H1 (cell line): ENCODE data around the gene ZBTB47. TPM values are rescaled to one million over a fixed set of nuclear protein-coding genes. Genes with fewer than 3 reads are reported as not detected.

Experiments
- CTCF ChIA-PET: fragments of 300-600 bp; sonication (Branson Sonifier 250); formaldehyde crosslinking; loops from one replicate; lab custom pipeline; 2021; ENCODE audit not compliant: partially characterized antibody; lab: Charles Lee
- POLR2A ChIA-PET: fragments of 300-600 bp; sonication (Branson Sonifier 250); formaldehyde crosslinking; loops from one replicate; lab custom pipeline; 2021; ENCODE audit warnings: inconsistent platforms; ENCODE audit not compliant: partially characterized antibody; lab: Charles Lee
- DNase-seq, 2 experiments: peaks; one replicate each; pipeline versions ENCODE4 v3.0.0 to v3.0.0-alpha.2; 2010 to 2022; ENCODE audit warnings: low spot score in 2 of 2, low read depth in 1 of 2, mixed read lengths in 1 of 2
- FAIRE-seq: peaks from 2 replicates; lab custom pipeline; 2011; peaks lifted over from hg19 to GRCh38; lab: Jason Lieb, UNC
- H2AFZ ChIP-seq: 2 replicates; pipeline ENCODE4 v1.8.1; 2012; ENCODE audit warnings: low read length, inconsistent platforms
- H2AK5ac ChIP-seq: 2 replicates; pipeline ENCODE4 v1.6.1; 2013; ENCODE audit warnings: low read depth, low read length
- H2BK120ac ChIP-seq: replicated peaks from 2 replicates; pipeline ENCODE3; 2013; ENCODE audit warnings: low read depth, low read length, inconsistent platforms
- H2BK12ac ChIP-seq: 2 replicates; pipeline ENCODE4 v1.6.1; 2013; ENCODE audit warnings: low read depth, low read length
- H2BK15ac ChIP-seq: 2 replicates; pipeline ENCODE4 v1.6.1; 2013; ENCODE audit warnings: low read length
- H2BK20ac ChIP-seq: 2 replicates; pipeline ENCODE4 v1.6.1; 2013; ENCODE audit warnings: low read length
- H2BK5ac ChIP-seq: 2 replicates; pipeline ENCODE4 v1.6.1; 2013; ENCODE audit warnings: low read depth, low read length
- H3K14ac ChIP-seq: 2 replicates; pipeline ENCODE4 v1.6.1; 2013; ENCODE audit warnings: inconsistent platforms; ENCODE audit not compliant: insufficient read length
- H3K18ac ChIP-seq: 2 replicates; pipeline ENCODE4 v1.6.1; 2013; ENCODE audit warnings: low read length; ENCODE audit errors: extremely low read depth
- H3K23ac ChIP-seq: 2 replicates; pipeline ENCODE4 v1.6.1; 2013; ENCODE audit warnings: inconsistent platforms; ENCODE audit not compliant: insufficient read length
- H3K23me2 ChIP-seq: 2 replicates; pipeline ENCODE4 v1.6.1; 2013; ENCODE audit warnings: low read depth, low read length
- H3K27ac ChIP-seq: 2 replicates; pipeline ENCODE4 v1.6.1; 2011; ENCODE audit warnings: low read depth, low read length, inconsistent platforms
- H3K27me3 ChIP-seq, 4 experiments: replicated peaks in 1 of 4; 1 replicate in 1 of 4; 2 replicates in 3 of 4; pipeline versions ENCODE4 v1.6.1 to v1.8.1; 2011 to 2013; ENCODE audit warnings: low read length in 3 of 4, mild to moderate bottlenecking in 3 of 4, inconsistent platforms in 2 of 4, mixed read lengths in 2 of 4, moderate library complexity in 1 of 4; ENCODE audit not compliant: control insufficient read depth in 3 of 4, insufficient read depth in 3 of 4; ENCODE audit errors: extremely low read depth in 1 of 4
- H3K36me3 ChIP-seq, 4 experiments: 2 replicates each; pipeline versions ENCODE4 v1.6.1 to v1.8.1; 2011 to 2013; ENCODE audit warnings: mild to moderate bottlenecking in 4 of 4, low read length in 3 of 4, moderate library complexity in 2 of 4, control low read depth in 1 of 4, inconsistent platforms in 1 of 4; ENCODE audit not compliant: insufficient read depth in 4 of 4, control insufficient read depth in 2 of 4
- H3K4ac ChIP-seq: replicated peaks from 2 replicates; pipeline ENCODE3; 2013; ENCODE audit warnings: low read length, low read depth, mixed read lengths, inconsistent platforms; ENCODE audit not compliant: insufficient read length
- H3K4me1 ChIP-seq, 4 experiments: replicated peaks in 1 of 4; 1 replicate in 1 of 4; 2 replicates in 3 of 4; pipeline versions ENCODE4 v1.6.1 to v1.8.1; 2011 to 2013; ENCODE audit warnings: low read length in 3 of 4, inconsistent platforms in 2 of 4, mixed read lengths in 1 of 4; ENCODE audit not compliant: insufficient read depth in 4 of 4, control insufficient read depth in 3 of 4
- H3K4me2 ChIP-seq, 2 experiments: 2 replicates each; pipeline versions ENCODE4 v1.6.1 to v1.8.1; 2011 to 2013; ENCODE audit warnings: low read depth in 2 of 2, low read length in 2 of 2, control low read depth in 1 of 2, inconsistent platforms in 1 of 2, mild to moderate bottlenecking in 1 of 2; ENCODE audit not compliant: insufficient read depth in 1 of 2
- H3K4me3 ChIP-seq, 4 experiments: fragments of 200-600, 300-600 bp in 1 of 4; sonication (generic), shearing (Covaris generic), sonication (Bioruptor Twin) in 1 of 4; 2 replicates each; pipeline versions ENCODE4 v1.5.1 to v1.8.1; 2011 to 2016; ENCODE audit warnings: low read length in 4 of 4, low read depth in 3 of 4, control low read depth in 2 of 4, inconsistent platforms in 2 of 4, mild to moderate bottlenecking in 2 of 4, mixed read lengths in 1 of 4, moderate library complexity in 1 of 4; ENCODE audit not compliant: insufficient read depth in 2 of 4; ENCODE audit errors: extremely low read depth in 1 of 4
- H3K56ac ChIP-seq: replicated peaks from 2 replicates; pipeline ENCODE3; 2013; ENCODE audit warnings: low read depth, mild to moderate bottlenecking, mixed read lengths, low read length, inconsistent platforms; ENCODE audit not compliant: insufficient read length
- H3K79me1 ChIP-seq: 2 replicates; pipeline ENCODE4 v1.6.1; 2013; ENCODE audit warnings: low read depth, low read length, control low read depth
- H3K79me2 ChIP-seq, 2 experiments: 2 replicates each; pipeline versions ENCODE4 v1.6.1 to v1.8.1; 2012 to 2013; ENCODE audit warnings: low read length in 2 of 2, mild to moderate bottlenecking in 2 of 2, inconsistent platforms in 1 of 2; ENCODE audit not compliant: insufficient read depth in 2 of 2, control insufficient read depth in 1 of 2
- H3K9ac ChIP-seq, 4 experiments: replicated peaks in 1 of 4; 1 replicate in 1 of 4; 2 replicates in 3 of 4; pipeline versions ENCODE4 v1.6.1 to v1.8.1; 2011 to 2013; ENCODE audit warnings: low read depth in 3 of 4, low read length in 3 of 4, control low read depth in 2 of 4, mild to moderate bottlenecking in 2 of 4, moderate library complexity in 2 of 4, inconsistent platforms in 1 of 4; ENCODE audit errors: extremely low read depth in 1 of 4
- H3K9me3 ChIP-seq, 2 experiments: 2 replicates each; pipeline versions ENCODE4 v1.6.1 to v1.8.1; 2012 to 2013; ENCODE audit warnings: mild to moderate bottlenecking in 2 of 2, moderate library complexity in 2 of 2, control low read depth in 1 of 2, inconsistent platforms in 1 of 2, low read depth in 1 of 2, low read length in 1 of 2, mixed read lengths in 1 of 2; ENCODE audit not compliant: insufficient read depth in 2 of 2
- H4K20me1 ChIP-seq, 2 experiments: replicated peaks in 1 of 2; 2 replicates each; pipeline versions ENCODE3 to v1.8.1; 2011 to 2013; ENCODE audit warnings: inconsistent platforms in 2 of 2, low read length in 2 of 2, mild to moderate bottlenecking in 1 of 2; ENCODE audit not compliant: insufficient read depth in 2 of 2, control insufficient read depth in 1 of 2
- H4K5ac ChIP-seq: 2 replicates; pipeline ENCODE4 v1.6.1; 2013; ENCODE audit warnings: low read length, low read depth, mixed read lengths, inconsistent platforms; ENCODE audit not compliant: insufficient read length
- H4K8ac ChIP-seq: 2 replicates; pipeline ENCODE4 v1.8.0; 2013; ENCODE audit warnings: mild to moderate bottlenecking, moderate library complexity, low read length, inconsistent platforms; ENCODE audit not compliant: insufficient read depth; ENCODE audit errors: extremely low read depth
- H4K91ac ChIP-seq: replicated peaks from 2 replicates; pipeline ENCODE3; 2013; ENCODE audit warnings: low read length, mixed read lengths, inconsistent platforms; ENCODE audit not compliant: insufficient read length
- GTF2F1 ChIP-seq: IDR thresholded peaks from 2 replicates; pipeline ENCODE4 v1.6.1; 2012; ENCODE audit warnings: low read depth, low read length, improper control_type of control experiment, borderline replicate concordance
- SIN3A ChIP-seq, 2 experiments: IDR thresholded peaks in 1 of 2; conservative IDR thresholded peaks in 1 of 2; 2 replicates each; pipeline ENCODE4 v1.6.1; 2011 to 2012; ENCODE audit warnings: low read length in 2 of 2, improper control_type of control experiment in 1 of 2, low read depth in 1 of 2, mild to moderate bottlenecking in 1 of 2
- WGBS, 2 experiments: shearing (Covaris generic) in 1 of 2; methylation state at CpG; one replicate each; pipeline versions ENCODE4 v1.1.6 to v1.1.7; 2013 to 2015; ENCODE audit warnings: low lambda C conversion rate in 2 of 2, mixed read lengths in 2 of 2, inconsistent platforms in 1 of 2, low coverage in 1 of 2, missing lambda C conversion rate in 1 of 2; ENCODE audit not compliant: insufficient replicate concordance in 2 of 2, insufficient coverage in 1 of 2, insufficient read length in 1 of 2; ENCODE audit errors: extremely low coverage in 1 of 2, missing lambda C conversion rate in 1 of 2; 5-methylcytosine and 5-hydroxymethylcytosine counted together
- polyA plus RNA-seq, 7 experiments: library from polyadenylated mRNA; depleted of rRNA in 3 of 7; stranded (reverse) in 5 of 7; unstranded in 2 of 7; fragments of >200 nt in 5 of 7; fragments of 200-250 nt in 2 of 7; gene quantifications; 1 replicate in 5 of 7; 2 replicates in 1 of 7; 4 replicates in 1 of 7; pipeline versions ENCODE4 v1.2.1 to v1.2.3, GENCODE V29; 2011 to 2013; ENCODE audit warnings: missing spikeins in 2 of 7, mixed read lengths in 2 of 7
- total RNA-seq: library from RNA; stranded (reverse); fragmentation: NEBNext Ultra II Directional; extraction: Animal tissue kit (Norgen Biotek cat#: 25700); gene quantifications from 2 replicates; pipeline ENCODE4 v1.2.1, GENCODE V29; 2021
- TF ChIP-seq, protein P1 (sequence below): IDR thresholded peaks from 2 replicates; pipeline ENCODE4 v1.6.1; 2011; ENCODE audit warnings: low read length, improper control_type of control experiment
- TF ChIP-seq, protein P2 (sequence below): IDR thresholded peaks from 2 replicates; pipeline ENCODE4 v1.6.1; 2012; ENCODE audit warnings: inconsistent platforms

Gene ZBTB47
- total and polyA plus RNA-seq, 2 of the 8 experiments (the other 6 are each of a cell fraction or from before 2014, with no cell fraction given): 2.8 to 4.1 TPM

- H3K4me2 ChIP-seq: no peak within 1 kb of the TSS
- no peak for FAIRE-seq
- H3K79me2 ChIP-seq: no peaks in the 10 kb centered on the region
- peaks cover 0 to 12% (median 0%) of the 10 kb centered on the region in 4 experiments; a peak in 3 of 7 replicates for H3K4me1 ChIP-seq
- peaks cover 0 to 2% of the 10 kb centered on the region in 2 experiments for H4K20me1 ChIP-seq
- H2AFZ ChIP-seq: no peak within 1 kb of the TSS
- no peak within 1 kb of the TSS for H2AK5ac ChIP-seq
- H3K4me3 ChIP-seq: no peak within 1 kb of the TSS
- H2BK20ac ChIP-seq: no peak within 1 kb of the TSS
- no peak within 1 kb of the TSS for H4K5ac ChIP-seq
- H4K8ac ChIP-seq: peak within 1 kb of the TSS; percentile 4; the same call in 1 of the 2 replicates
- no peak within 1 kb of the TSS; the same call in 1 of the 2 replicates for H3K18ac ChIP-seq
- ChIA-PET CTCF (interaction anchor here (0.7 to 4.4 kb wide), 10 partner anchors 10 to 60 kb away, joined by 3 to 27 read pairs (median 6); no protein-coding TSS in a partner anchor), POLR2A (interaction anchor here (0.6 to 3.0 kb wide), 2 partner anchors 11 to 52 kb away, joined by 6 to 9 read pairs; no protein-coding TSS in a partner anchor)
- 0 out of 2 replicates have a peak within 1 kb of the TSS, but pooled peaks have one; percentile 16 for H2BK15ac ChIP-seq
- no peaks in the 10 kb centered on the region; a peak in 1 of 7 replicates for H3K27me3 ChIP-seq
- no peak within 1 kb of the TSS for H2BK5ac ChIP-seq
- no peak within 1 kb of the TSS for H3K9ac ChIP-seq
- H3K23me2 ChIP-seq: peaks cover 2% of the 10 kb centered on the region; the same call in 1 of the 2 replicates
- no peak within 1 kb of the TSS for H4K91ac ChIP-seq
- no peak within 1 kb of the TSS for H3K27ac ChIP-seq
- no peak within 1 kb of the TSS for H3K56ac ChIP-seq
- H3K4ac ChIP-seq: no peak within 1 kb of the TSS
- H3K9me3 ChIP-seq: no peaks in the 10 kb centered on the region
- H3K79me1 ChIP-seq: no peaks in the 10 kb centered on the region
- WGBS, 2 experiments: 92% methylated on average over 17 of the region's 21 CpGs; no CpG with 5 or more reads in 1 of the 2 experiments
- H3K36me3 ChIP-seq: no peaks in the 10 kb centered on the region
- 0 out of 2 replicates have a peak within 1 kb of the TSS, but pooled peaks have one; percentile 5 for H2BK12ac ChIP-seq
- no peak within 1 kb of the TSS for H3K23ac ChIP-seq
- no peak within 1 kb of the TSS for H2BK120ac ChIP-seq
- DNase-seq: peak in 1 of 2 experiments; percentile 45
- no peak within 1 kb of the TSS for H3K14ac ChIP-seq
- TF ChIP-seq GTF2F1 (no peak), SIN3A (conservative IDR thresholded peaks at IDR 0.05 in 1 of 2, IDR thresholded peaks at IDR 0.05 in 1 of 2; ENCODE audit: low read depth in 1 of 2, low read length in 2 of 2) (no peak)
- TF ChIP-seq, protein P1, sequence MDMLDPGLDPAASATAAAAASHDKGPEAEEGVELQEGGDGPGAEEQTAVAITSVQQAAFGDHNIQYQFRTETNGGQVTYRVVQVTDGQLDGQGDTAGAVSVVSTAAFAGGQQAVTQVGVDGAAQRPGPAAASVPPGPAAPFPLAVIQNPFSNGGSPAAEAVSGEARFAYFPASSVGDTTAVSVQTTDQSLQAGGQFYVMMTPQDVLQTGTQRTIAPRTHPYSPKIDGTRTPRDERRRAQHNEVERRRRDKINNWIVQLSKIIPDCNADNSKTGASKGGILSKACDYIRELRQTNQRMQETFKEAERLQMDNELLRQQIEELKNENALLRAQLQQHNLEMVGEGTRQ: no peak
- TF ChIP-seq, protein P2, sequence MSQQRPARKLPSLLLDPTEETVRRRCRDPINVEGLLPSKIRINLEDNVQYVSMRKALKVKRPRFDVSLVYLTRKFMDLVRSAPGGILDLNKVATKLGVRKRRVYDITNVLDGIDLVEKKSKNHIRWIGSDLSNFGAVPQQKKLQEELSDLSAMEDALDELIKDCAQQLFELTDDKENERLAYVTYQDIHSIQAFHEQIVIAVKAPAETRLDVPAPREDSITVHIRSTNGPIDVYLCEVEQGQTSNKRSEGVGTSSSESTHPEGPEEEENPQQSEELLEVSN: no peak
Observed at GRCh38 chr3:42702066-42702951, 48.8 kb downstream of the ZBTB47 start, which contains the start of gene HHATL. Gene HHATL (minus strand): TSS chr3:42702798. CDS start chr3:42700826, 1,972 bp downstream.
